Effector memory CD8-positive, alpha-beta T cell (primary cell): Measurements from ENCODE around the gene COL4A1.
"Not testable (repeated sequence)": the region's sequence is repeated elsewhere in the genome, so short reads cannot be mapped to it uniquely, and the experiment has no call there.

Experiments
- ATAC-seq: fragments of 150-1000 bp; cut with Tn5 transposase; replicated peaks from 2 replicates; pipeline ENCODE4 v1.10.0; 2021; ENCODE audit warnings: mild to moderate bottlenecking, moderate library complexity
- DNase-seq, 3 experiments: peaks; one replicate each; pipeline ENCODE4 v3.0.0; 2021
- H3K27ac Mint-ChIP-seq, 2 donors: one replicate each; pipeline ENCODE4 v1.8.0; 2022; ENCODE audit warnings: mild to moderate bottlenecking in 2 of 2, mixed read lengths in 2 of 2, moderate library complexity in 2 of 2
- H3K27me3 Mint-ChIP-seq, 2 donors: one replicate each; pipeline ENCODE4 v1.8.0; 2022; ENCODE audit warnings: mixed read lengths in 2 of 2
- H3K36me3 Mint-ChIP-seq: one replicate; pipeline ENCODE4 v1.8.0; 2022; ENCODE audit warnings: mild to moderate bottlenecking, moderate library complexity, mixed read lengths; ENCODE audit not compliant: insufficient read depth
- H3K4me1 Mint-ChIP-seq, 2 donors: one replicate each; pipeline ENCODE4 v1.8.0; 2022; ENCODE audit warnings: low read depth in 2 of 2, mixed read lengths in 2 of 2
- H3K4me3 Mint-ChIP-seq, 2 donors: one replicate each; pipeline ENCODE4 v1.8.0; 2022; ENCODE audit warnings: mild to moderate bottlenecking in 2 of 2, mixed read lengths in 2 of 2, moderate library complexity in 2 of 2
- H3K9me3 Mint-ChIP-seq, 2 donors: one replicate each; pipeline ENCODE4 v1.8.0; 2022; ENCODE audit warnings: mixed read lengths in 2 of 2

The COL4A1 gene

DNA sequence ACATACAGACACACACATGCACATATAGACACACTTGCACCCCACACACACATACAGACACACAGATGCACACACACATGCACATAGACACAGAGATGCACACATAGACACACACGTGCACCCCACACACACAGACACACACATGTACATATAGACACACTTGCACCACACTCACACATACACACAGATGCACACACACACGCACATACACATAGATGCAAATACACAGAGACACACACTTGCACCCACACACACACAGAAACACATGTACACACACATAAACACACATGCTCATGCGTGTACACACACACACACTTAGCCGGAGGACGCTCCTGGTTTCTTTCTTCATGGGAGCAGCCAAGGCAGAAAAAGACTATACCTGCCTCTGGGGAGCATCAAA, 10.1 kb upstream of the COL4A1 start:
- DNase-seq (no peak), ATAC-seq (no peak)
- no peak overlapping the region for H3K27ac Mint-ChIP-seq
- H3K4me1 Mint-ChIP-seq: no peaks in the 10 kb centered on the region
- H3K4me3 Mint-ChIP-seq: no peak overlapping the region
- no peaks in the 10 kb centered on the region for H3K9me3 Mint-ChIP-seq
- peaks cover 29 to 44% of the 10 kb centered on the region in 2 donors for H3K27me3 Mint-ChIP-seq
- H3K36me3 Mint-ChIP-seq: no peaks in the 10 kb centered on the region

DNA sequence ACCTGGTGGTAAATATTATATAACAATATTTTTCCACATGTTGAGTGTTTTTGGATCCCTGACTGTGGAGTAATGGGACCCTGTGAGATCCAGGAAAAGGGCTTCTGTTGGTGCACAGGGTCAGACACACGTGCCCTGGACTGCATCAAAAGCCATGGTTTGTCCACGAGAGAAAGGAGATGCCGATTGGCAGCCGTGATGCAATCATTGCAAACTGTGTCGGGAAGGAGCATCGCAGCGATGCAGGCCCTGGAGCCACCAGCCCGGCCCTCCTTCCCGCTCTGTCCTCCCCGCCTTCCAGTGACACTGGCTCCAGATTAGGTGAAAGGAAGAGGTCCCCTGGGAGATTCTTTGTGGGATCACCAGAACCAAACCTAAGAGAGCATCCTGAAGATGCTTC, 9.2 kb upstream of the COL4A1 start:
- H3K27me3 Mint-ChIP-seq: peaks cover 29 to 44% of the 10 kb centered on the region in 2 donors
- no peaks in the 10 kb centered on the region for H3K9me3 Mint-ChIP-seq
- H3K27ac Mint-ChIP-seq: no peak overlapping the region
- H3K4me1 Mint-ChIP-seq: no peaks in the 10 kb centered on the region
- ATAC-seq: no peak
- no peak for DNase-seq
- H3K36me3 Mint-ChIP-seq: no peaks in the 10 kb centered on the region
- no peak overlapping the region for H3K4me3 Mint-ChIP-seq

GRCh38 chr13:110314516-110315245, 7.7 kb upstream of the COL4A1 start:
- no peak for DNase-seq
- no peaks in the 10 kb centered on the region for H3K4me1 Mint-ChIP-seq
- H3K9me3 Mint-ChIP-seq: no peaks in the 10 kb centered on the region
- peaks cover 30 to 45% of the 10 kb centered on the region in 2 donors for H3K27me3 Mint-ChIP-seq
- H3K36me3 Mint-ChIP-seq: no peaks in the 10 kb centered on the region
- no peak overlapping the region for H3K27ac Mint-ChIP-seq
- no peak for ATAC-seq
- no peak overlapping the region for H3K4me3 Mint-ChIP-seq

- H3K4me3 Mint-ChIP-seq, DNase-seq, H3K27ac Mint-ChIP-seq, H3K36me3 Mint-ChIP-seq, ATAC-seq, H3K4me1 Mint-ChIP-seq, H3K9me3 Mint-ChIP-seq: not testable (repeated sequence)
- peaks cover 29 to 45% of the 10 kb centered on the region in 2 donors for H3K27me3 Mint-ChIP-seq
Observed at GRCh38 chr13:110313733-110314132, 6.8 kb upstream of the COL4A1 start.

DNA sequence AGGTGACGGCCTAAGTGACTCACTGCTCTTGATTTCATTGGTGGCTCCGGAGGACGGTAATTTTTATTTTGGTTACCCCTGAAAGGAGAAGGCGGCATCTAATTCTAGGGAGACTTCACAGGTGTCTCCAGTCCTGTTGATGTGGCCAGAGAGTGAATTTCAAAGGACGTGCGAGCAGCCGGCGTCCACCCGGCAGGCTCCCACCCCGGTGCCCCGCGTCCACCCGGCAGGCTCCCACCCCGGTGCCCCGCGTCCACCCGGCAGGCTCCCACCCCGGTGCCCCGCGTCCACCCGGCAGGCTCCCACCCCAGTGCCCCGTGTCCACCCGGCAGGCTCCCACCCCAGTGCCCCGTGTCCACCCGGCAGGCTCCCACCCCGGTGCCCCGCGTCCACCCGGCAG, 6.3 kb upstream of the COL4A1 start:
- H3K9me3 Mint-ChIP-seq, DNase-seq, H3K27ac Mint-ChIP-seq, H3K4me1 Mint-ChIP-seq, ATAC-seq, H3K36me3 Mint-ChIP-seq, H3K4me3 Mint-ChIP-seq: not testable (repeated sequence)
- H3K27me3 Mint-ChIP-seq: peaks cover 33 to 46% of the 10 kb centered on the region in 2 donors

GRCh38 chr13:110312339-110313031, 5.5 kb upstream of the COL4A1 start:
- DNase-seq (no peak), ATAC-seq (no peak)
- peaks cover 0 to 2% of the 10 kb centered on the region in 2 donors for H3K4me1 Mint-ChIP-seq
- no peaks in the 10 kb centered on the region for H3K36me3 Mint-ChIP-seq
- H3K27me3 Mint-ChIP-seq: peaks cover 39 to 53% of the 10 kb centered on the region in 2 donors
- H3K9me3 Mint-ChIP-seq: no peaks in the 10 kb centered on the region
- no peak overlapping the region for H3K27ac Mint-ChIP-seq
- no peak overlapping the region for H3K4me3 Mint-ChIP-seq

GRCh38 chr13:110311443-110312338, 4.7 kb upstream of the COL4A1 start:
- peaks cover 39 to 45% of the 10 kb centered on the region in 2 donors for H3K27me3 Mint-ChIP-seq
- ATAC-seq (no peak), DNase-seq (no peak)
- H3K4me3 Mint-ChIP-seq: no peak overlapping the region
- H3K4me1 Mint-ChIP-seq: peaks cover 0 to 2% of the 10 kb centered on the region in 2 donors
- H3K36me3 Mint-ChIP-seq: no peaks in the 10 kb centered on the region
- H3K9me3 Mint-ChIP-seq: no peaks in the 10 kb centered on the region
- no peak overlapping the region for H3K27ac Mint-ChIP-seq

- ATAC-seq (no peak), DNase-seq (no peak)
- no peak overlapping the region for H3K27ac Mint-ChIP-seq
- H3K36me3 Mint-ChIP-seq: no peaks in the 10 kb centered on the region
- H3K4me1 Mint-ChIP-seq: peaks cover 0 to 2% of the 10 kb centered on the region in 2 donors
- H3K27me3 Mint-ChIP-seq: peaks cover 42 to 46% of the 10 kb centered on the region in 2 donors
- H3K9me3 Mint-ChIP-seq: no peaks in the 10 kb centered on the region
- H3K4me3 Mint-ChIP-seq: no peak overlapping the region
Observed at GRCh38 chr13:110310541-110311442, 3.8 kb upstream of the COL4A1 start.

DNA sequence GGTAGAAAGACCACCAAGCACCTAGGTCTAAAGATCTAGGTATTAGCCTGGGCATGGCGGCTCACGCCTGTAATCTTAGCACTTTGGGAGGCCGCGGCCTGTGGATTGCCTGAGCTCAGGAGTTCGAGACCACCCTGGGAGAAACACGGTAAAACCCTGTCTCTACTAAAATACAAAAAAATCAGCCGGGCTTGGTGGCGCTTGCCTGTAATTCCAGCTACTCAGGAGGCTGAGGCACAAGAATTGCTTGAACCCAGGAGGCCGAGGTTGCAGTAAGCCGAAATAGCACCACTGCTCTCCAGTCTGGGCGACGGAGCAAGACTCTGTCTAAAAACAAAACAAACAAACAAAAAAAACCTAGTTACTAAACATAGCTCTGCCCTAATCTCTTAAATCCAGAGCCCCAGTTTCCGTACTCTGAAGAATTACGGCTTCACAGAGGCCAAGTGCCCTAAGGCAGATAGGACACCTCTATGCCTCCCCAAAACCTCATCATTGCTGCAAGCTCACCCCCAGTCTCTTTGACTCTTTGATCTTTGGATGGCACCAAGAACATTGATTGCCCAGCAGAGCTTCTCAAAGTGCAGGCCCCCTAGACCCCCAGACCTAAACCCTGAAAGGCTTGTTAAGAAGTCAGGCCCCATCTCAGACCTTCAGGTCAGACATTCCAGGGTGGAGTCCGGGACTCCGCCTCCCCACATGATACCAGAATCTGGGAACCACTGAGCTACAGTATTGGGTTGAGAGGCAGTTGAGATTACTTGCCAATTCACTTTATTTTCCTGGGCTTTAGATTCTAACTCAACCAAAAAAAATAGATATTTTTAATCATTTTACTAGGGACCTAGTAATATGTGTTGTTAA, 2.9 kb upstream of the COL4A1 start:
- Mint-ChIP-seq H3K4me1 (peaks cover 0 to 2% of the 10 kb centered on the region in 2 donors), H3K4me3 (no peak overlapping the region), H3K27ac (no peak overlapping the region), H3K36me3 (no peaks in the 10 kb centered on the region), H3K27me3 (peaks cover 46 to 55% of the 10 kb centered on the region in 2 donors), H3K9me3 (no peaks in the 10 kb centered on the region)
- ATAC-seq (no peak), DNase-seq (no peak)

DNA sequence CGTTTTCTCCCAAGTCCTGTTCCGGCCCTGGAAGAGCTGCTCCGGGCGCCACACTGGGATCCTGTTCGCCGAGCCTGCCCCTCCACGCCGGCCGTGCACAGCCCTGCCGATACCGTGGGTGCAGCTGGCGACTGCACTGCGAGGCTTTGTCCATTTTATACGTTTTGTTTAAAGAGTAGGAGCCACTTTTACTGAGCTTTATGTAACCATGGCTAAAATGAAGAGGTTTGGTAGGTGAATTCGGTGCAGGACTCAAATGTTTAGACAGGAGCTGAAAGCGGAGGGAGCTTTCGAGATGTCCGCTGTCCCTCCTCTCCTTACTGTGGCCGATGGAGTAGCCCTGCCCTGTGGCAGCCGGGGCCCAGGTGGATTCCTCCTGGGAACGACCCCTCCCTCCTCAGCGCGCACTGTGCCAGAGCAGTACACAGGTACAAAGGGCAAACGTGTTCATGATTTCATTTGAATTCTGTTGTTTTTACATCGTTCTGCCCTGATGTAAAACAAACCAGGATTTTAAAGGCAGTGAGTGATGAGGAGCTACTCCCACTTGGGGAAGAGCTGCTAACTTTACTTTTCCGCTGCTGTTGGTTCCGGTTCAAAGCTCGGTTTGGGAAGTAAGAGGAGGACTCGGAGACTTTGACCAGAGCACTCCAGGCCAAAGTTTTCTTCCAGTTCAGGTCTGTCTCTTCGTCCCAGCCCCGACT, 1.9 kb upstream of the COL4A1 start:
- peaks cover 0 to 2% of the 10 kb centered on the region in 2 donors for H3K4me1 Mint-ChIP-seq
- DNase-seq (no peak), ATAC-seq (no peak)
- H3K27me3 Mint-ChIP-seq: peaks cover 47 to 66% of the 10 kb centered on the region in 2 donors
- H3K9me3 Mint-ChIP-seq: no peaks in the 10 kb centered on the region
- no peaks in the 10 kb centered on the region for H3K36me3 Mint-ChIP-seq
- no peak overlapping the region for H3K4me3 Mint-ChIP-seq
- no peak overlapping the region for H3K27ac Mint-ChIP-seq

GRCh38 chr13:110307767-110308655, 1.1 kb upstream of the COL4A1 start:
- H3K36me3 Mint-ChIP-seq: no peaks in the 10 kb centered on the region
- H3K27ac Mint-ChIP-seq: no peak overlapping the region
- H3K4me1 Mint-ChIP-seq: peaks cover 0 to 2% of the 10 kb centered on the region in 2 donors
- ATAC-seq: no peak
- DNase-seq: no peak
- H3K4me3 Mint-ChIP-seq: no peak overlapping the region
- peaks cover 54 to 74% of the 10 kb centered on the region in 2 donors for H3K27me3 Mint-ChIP-seq
- H3K9me3 Mint-ChIP-seq: no peaks in the 10 kb centered on the region
